Measurements from ENCODE around the gene TRAF7.
A peak's percentile ranks its signal among the peaks of the same experiment; 100 is the strongest.

The TRAF7 gene

GRCh38 chr16:2216330-2216729 lies 60.7 kb downstream of the TRAF7 start:
- DNase-seq (ENCODE audit: low read depth in 2 of 2): no peak

- peak; percentile 99 to 100 for DNase-seq (ENCODE audit: low read depth in 2 of 2)
Measured at GRCh38 chr16:2223221-2223941, 67.8 kb downstream of the TRAF7 start, which contains the start of gene E4F1. Gene E4F1 (plus strand): TSS chr16:2223591. CDS start chr16:2223614, 23 bp downstream.

GRCh38 chr16:2223942-2224486 lies 68.4 kb downstream of the TRAF7 start:
- DNase-seq (ENCODE audit: low read depth in 2 of 2): no peak

- DNase-seq (ENCODE audit: low read depth in 2 of 2): no peak
Measured at GRCh38 chr16:2226245-2226793, 70.7 kb downstream of the TRAF7 start.

- DNase-seq (ENCODE audit: low read depth in 2 of 2): no peak
Measured at GRCh38 chr16:2226918-2227317, 71.3 kb downstream of the TRAF7 start.

Data from stimulated activated CD4-positive, alpha-beta T cell treated with anti-CD3 and anti-CD28 coated beads, Interleukin-4, amount 100 ng/mL, for 48 hours (primary cell).